GM18508 (cell line): ENCODE measurements around the gene TRIM10.
"Not testable (repeated sequence)": the region's sequence is repeated elsewhere in the genome, so short reads cannot be mapped to it uniquely, and the experiment has no call there.

Experiments
- ATAC-seq: cut with Tn5 transposase; IDR thresholded peaks from one replicate; pipeline ENCODE4 v1.9.1; 2021; ENCODE audit warnings: moderate number of reproducible peaks; ENCODE audit not compliant: insufficient read depth, unreplicated experiment

TRIM10 gene

DNA sequence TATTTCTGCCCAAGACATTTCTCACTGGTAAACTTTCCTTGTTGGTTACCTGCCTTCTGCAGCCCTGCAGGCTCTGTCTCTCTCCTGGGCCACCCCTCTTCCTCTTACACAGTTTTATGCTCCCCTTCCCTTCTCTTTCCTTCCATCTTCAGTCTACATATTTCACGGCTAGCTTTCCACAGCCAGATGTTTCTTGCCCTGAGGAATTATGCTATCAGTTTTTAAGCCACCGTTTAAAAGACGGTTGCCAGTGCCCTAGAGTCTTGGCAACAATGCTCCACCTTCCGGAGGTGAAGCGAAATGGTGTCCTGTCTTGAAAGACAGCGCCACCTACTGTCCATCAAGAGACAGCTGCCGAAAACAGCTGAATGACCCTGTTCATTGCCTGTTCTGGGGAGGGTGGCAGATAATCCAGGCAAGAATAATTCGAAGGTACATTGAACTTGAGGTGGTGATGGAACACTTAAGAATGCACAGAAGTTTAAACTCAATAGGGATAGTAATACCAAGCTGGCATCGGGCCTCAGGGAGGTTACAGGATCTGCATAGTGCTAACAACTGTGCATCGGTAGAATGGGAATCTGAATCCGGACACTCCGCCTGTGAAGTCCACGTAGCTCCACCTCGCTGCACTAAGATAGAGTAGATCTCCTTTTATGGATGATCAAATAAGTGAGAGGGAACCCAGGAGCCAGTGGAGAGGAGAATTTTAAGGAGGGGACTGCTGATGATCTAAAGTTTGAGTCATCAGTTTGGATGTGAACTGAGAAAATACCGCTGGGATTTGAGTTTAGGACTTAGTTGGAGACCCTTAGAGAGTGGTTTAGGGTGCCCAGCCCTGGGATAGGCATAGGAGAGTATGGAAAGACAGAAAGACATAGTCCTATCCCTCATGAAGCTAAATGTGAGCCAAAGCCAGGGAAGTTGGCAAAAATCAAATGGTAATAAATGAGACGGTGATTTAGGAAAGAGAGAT is 29.8 kb downstream of the TRIM10 start:
- no peak for ATAC-seq

DNA sequence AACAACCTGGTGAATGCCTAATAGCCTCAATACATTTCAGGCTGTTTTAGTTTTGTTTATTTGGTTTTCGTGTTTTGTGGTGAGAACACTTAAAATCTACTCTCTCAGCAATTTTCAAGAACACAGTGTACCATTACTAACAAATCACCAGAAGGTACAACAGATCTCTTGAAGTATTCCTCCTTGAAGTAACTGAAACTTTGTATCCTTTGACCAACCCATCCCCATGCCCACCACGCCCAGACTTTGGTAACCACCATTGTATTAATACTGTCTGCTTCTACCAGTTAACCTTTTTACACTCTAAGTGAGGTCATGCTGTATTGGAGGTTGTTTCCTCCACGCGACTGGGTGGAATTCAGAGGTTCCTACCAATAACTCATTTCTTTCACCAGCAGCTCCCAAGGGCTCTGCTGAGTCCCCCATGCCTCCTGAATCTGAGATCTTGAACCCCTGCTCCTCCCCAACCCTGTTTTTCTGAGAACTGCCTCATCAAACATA is 30.8 kb downstream of the TRIM10 start:
- no peak for ATAC-seq

GRCh38 chr6:30129265-30130178 is 31.5 kb downstream of the TRIM10 start:
- no peak for ATAC-seq

DNA sequence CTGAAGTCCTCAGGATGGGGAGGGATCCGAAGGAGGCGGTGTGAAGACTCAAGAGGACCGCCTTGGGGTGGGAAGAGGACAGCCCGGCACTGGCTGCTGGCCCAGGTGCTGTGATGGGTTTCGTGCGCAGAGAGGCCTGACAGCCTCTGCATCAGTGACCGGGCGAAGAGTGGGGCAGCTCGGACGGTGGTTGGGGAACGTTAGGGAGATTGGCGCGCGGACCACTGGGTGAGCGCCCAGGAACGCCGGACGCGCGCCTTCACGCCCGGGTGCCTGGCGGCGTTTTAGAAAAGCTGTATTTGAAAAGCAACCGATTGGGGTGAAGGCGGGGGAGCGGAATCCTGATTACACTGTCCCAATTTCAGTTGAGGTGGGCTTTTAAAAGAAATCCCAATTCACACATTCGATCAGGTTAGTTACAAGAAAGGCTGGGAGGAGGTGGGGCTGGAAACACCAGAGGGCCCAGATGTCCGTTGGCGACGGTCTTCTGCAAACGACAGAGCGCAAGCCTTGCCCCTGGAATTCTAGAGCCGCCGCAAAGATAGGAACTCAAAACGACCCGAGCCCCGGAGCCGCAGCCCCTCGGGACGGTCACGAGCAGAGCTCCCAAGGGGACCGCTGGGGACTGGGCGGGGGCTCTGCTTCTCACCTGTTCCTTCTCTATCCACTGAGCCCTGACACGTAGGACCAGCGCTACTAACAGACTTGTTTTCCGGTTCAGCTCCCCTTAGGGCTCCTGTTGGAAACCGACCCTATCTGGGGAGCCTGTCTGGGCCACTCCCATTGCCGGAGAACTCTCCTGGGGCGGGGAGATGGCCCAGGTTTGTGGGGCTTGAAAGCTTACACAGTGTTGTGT is 33.5 kb downstream of the TRIM10 start:
- no peak for ATAC-seq

DNA sequence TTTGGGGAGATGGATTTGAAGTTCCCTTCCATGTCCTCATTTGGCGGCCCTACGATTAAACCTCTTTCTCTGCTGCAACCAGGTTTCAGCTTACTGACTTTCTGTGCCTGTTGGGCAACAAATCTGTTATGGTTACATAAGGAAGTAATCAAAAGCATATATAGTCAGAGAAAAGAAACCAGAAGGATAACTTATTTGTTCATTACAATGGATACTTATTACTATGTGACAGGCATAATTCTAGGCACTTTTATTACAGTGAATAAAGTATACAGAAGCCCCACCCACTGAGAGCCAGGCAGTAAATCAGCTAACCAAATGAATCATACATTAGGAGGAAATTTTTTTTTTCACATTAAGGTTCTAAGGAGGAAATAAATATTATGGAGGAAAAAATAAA is 38.5 kb downstream of the TRIM10 start:
- ATAC-seq: no peak

GRCh38 chr6:30121446-30122366 is 39.3 kb downstream of the TRIM10 start:
- no peak for ATAC-seq

DNA sequence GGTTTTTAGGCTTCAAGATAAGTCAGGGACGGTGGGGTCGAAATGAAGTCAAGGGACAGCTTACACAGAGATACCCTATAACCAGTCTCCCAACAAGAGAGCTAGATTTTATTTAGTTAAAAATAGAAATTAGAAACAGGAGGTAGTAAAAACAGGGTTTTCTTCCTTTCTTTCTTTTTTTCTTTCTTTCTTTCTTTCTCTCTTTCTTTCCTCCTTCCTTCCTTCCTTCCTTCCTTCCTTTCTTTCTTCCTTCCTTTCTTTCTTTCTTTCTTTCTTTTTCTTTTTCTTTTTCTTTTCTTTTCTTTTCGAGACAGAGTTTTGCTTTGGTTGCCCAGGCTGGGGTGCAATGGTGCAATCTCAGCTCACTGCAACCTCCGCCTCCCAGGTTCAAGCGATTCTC is 42.3 kb downstream of the TRIM10 start:
- ATAC-seq: not testable (repeated sequence)

GRCh38 chr6:30116724-30117123 is 44.3 kb downstream of the TRIM10 start:
- no peak for ATAC-seq

- no peak for ATAC-seq
These were observed 47.2 kb downstream of the TRIM10 start for GRCh38 chr6:30113841-30114240.

DNA sequence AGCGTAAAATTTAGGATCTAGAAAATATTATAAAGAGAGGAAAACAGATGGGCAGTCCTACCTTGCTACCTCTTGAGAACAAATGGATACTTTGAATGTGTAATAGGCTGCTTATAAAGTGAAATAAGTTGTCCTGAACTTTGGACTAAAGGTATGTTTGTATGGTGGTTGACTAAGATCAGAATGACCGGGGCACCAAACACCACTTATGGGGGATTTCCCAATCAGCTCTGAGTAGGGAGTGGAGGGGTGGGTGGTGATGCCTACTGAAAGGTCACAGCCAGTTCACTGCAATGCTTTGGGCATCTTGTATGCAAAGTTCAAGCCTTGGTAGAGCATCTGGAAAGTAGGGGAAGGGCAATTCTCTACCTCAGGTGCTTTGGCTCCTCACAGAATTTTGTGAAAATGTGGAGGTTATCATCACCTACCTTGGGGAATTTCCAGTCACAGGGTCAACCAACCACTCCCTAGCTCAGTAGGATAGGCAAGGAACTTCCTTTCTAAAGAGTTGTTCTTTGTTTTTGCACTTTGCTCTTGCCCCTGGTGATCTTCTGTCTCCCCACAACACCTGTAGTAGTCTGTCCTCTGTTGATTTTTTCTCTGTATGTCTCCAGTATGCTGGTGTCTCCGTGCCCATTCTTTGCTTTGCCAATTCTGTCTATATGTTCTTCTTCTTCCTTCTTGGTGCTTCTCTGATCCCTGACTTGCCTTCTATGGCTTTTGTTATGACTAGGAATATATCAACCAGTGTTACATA is 47.8 kb downstream of the TRIM10 start, which contains the start of gene TRIM31:
TSS of gene TRIM31 (minus strand) at position 88 of the 757 bp plus-strand sequence. CDS start 285 bp downstream, outside the sequence.
- no peak for ATAC-seq

DNA sequence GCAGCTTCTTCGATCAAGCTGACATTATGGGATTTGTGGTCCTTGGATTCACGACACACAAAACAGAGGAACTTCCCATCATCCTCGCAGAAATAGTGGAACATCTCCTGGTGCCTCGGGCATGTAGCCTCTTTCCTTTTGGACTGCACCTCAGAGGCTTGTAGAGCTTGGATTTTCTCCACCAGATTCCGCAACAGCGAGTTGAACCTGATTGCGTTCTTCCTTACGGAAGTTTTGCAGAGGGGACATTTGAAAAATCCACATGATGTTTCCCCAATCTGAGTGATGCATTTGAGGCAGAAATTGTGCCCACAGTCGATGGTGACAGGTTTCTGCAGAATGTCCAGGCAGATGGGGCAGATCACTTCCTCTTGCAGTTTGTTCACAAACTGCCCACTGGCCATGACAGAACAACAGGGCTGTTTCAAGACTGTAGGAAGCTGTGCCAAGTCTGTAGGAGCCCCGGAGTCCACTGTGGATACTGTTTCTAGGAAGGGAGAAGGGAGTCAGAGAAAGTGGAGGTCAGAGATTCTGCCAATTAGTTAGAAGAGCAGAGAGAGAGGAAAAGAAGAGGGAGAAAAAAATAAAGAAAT is 48.5 kb downstream of the TRIM10 start:
- ATAC-seq: no peak

DNA sequence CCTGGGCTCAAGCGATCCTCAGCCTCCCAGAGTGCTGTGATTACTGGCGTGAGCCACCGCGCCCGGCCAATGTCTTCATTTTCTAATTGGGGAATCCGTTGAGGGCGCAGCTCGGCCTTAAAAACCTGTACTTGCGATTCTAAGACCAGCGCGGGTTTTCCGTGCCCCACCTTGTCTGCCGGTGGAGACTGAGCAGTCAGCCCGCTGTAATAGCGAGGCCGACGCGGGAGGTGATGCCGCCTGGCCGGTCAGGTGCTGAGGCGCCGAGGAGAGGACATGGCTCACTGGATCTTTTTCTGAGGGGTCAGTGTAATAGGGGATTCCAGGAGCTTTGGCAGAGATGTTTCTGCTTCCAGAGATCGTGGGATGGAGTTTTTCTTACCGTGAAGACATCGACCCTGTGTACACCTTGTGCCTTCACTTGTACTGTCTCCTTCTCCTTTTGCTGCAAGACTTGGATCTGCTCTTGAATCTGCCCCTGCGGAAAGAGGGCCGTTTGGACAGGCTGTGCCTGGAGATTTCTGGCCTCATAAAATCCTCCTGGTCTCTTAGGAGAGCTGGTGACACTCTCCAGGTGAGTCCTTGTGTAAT is 49.6 kb downstream of the TRIM10 start:
- no peak for ATAC-seq

DNA sequence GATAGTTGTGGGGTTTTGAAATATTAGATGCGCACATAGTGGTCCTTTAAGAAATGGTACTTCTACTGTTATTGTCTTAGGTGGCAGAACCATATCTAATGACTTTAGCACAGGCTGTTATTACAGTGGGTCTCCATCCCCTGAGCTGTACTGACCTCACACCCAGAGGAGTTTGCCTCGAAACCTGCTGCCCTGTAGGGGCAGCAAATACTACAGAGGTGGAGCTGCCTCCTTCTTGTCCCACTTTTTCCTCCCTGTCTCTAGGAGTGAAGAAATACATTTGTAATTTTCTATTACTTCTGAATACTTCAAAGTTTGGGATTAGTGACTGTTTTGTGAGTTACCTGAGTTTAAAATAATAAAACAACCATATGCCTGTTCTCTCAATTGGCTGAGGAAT is 56.4 kb downstream of the TRIM10 start:
- ATAC-seq: no peak

GRCh38 chr6:30103872-30104179 is 57.2 kb downstream of the TRIM10 start:
- no peak for ATAC-seq

- ATAC-seq: peak; percentile 71
These were observed 57.8 kb downstream of the TRIM10 start for GRCh38 chr6:30102970-30103871.

- ATAC-seq: no peak
These were observed 58.5 kb downstream of the TRIM10 start for GRCh38 chr6:30102414-30102969.
